Liver (tissue), 9 donors: ENCODE results near the gene CHRNB1. TPM values are rescaled to one million over a fixed set of nuclear protein-coding genes. Genes with fewer than 3 reads are reported as not detected.

Experiments used
- DNase-seq: peaks from one replicate; pipeline ENCODE4 v3.0.0-alpha.2; 2017; ENCODE audit warnings: low spot score
- H3K27ac ChIP-seq, 2 donors: one replicate each; pipeline ENCODE4 v1.7.0; 2013; ENCODE audit warnings: inconsistent platforms in 2 of 2, low read length in 2 of 2, control low read depth in 1 of 2, low read depth in 1 of 2, mild to moderate bottlenecking in 1 of 2
- H3K27me3 ChIP-seq, 4 donors: one replicate each; pipeline versions ENCODE4 v1.6.1 to v1.7.0; 2013; ENCODE audit warnings: low read length in 3 of 4, inconsistent platforms in 1 of 4, mild to moderate bottlenecking in 1 of 4, moderate library complexity in 1 of 4; ENCODE audit not compliant: control insufficient read depth in 4 of 4, insufficient read depth in 4 of 4
- H3K36me3 ChIP-seq, 4 donors: one replicate each; pipeline versions ENCODE4 v1.6.1 to v1.7.0; 2013; ENCODE audit warnings: low read length in 3 of 4, mild to moderate bottlenecking in 3 of 4, low read depth in 1 of 4, moderate library complexity in 1 of 4; ENCODE audit not compliant: control insufficient read depth in 4 of 4, insufficient read depth in 3 of 4
- H3K4me1 ChIP-seq, 4 donors: one replicate each; pipeline versions ENCODE4 v1.6.1 to v1.7.0; 2013; ENCODE audit warnings: low read length in 3 of 4, mild to moderate bottlenecking in 3 of 4, moderate library complexity in 1 of 4; ENCODE audit not compliant: control insufficient read depth in 4 of 4, insufficient read depth in 4 of 4
- H3K4me3 ChIP-seq, 3 donors: one replicate each; pipeline versions ENCODE4 v1.6.1 to v1.7.0; 2013; ENCODE audit warnings: low read length in 3 of 3, control low read depth in 1 of 3, low read depth in 1 of 3, mild to moderate bottlenecking in 1 of 3
- H3K9ac ChIP-seq, 2 donors: one replicate each; pipeline ENCODE4 v1.7.0; 2013; ENCODE audit warnings: low read length in 2 of 2, mild to moderate bottlenecking in 2 of 2, moderate library complexity in 2 of 2, control low read depth in 1 of 2, low read depth in 1 of 2
- H3K9me3 ChIP-seq, 4 donors: one replicate each; pipeline versions ENCODE4 v1.6.1 to v1.7.0; 2013; ENCODE audit warnings: low read length in 3 of 4; ENCODE audit not compliant: control insufficient read depth in 4 of 4
- CTCF ChIP-seq: fragments of 150-350 bp; IDR thresholded peaks from 2 replicates; pipeline ENCODE4 v1.5.1; 2017; ENCODE audit warnings: improper control_type of control experiment, low read depth, low read length; ENCODE audit not compliant: missing input control
- EGR1 ChIP-seq, 2 donors: IDR thresholded peaks; 2 replicates each; pipeline ENCODE4 v1.6.1; 2016 to 2018; ENCODE audit warnings: antibody characterized with exemption in 2 of 2, low read depth in 2 of 2
- FOXA2 ChIP-seq: IDR thresholded peaks from 2 replicates; pipeline ENCODE4 v1.6.1; 2016; ENCODE audit warnings: antibody characterized with exemption
- GABPA ChIP-seq, 2 donors: IDR thresholded peaks in 1 of 2; conservative IDR thresholded peaks in 1 of 2; 2 replicates each; pipeline ENCODE4 v1.6.1; 2016; ENCODE audit warnings: antibody characterized with exemption in 2 of 2, mild to moderate bottlenecking in 1 of 2, moderate library complexity in 1 of 2
- HNF4G ChIP-seq: IDR thresholded peaks from 2 replicates; pipeline ENCODE4 v1.6.1; 2016; ENCODE audit warnings: antibody characterized with exemption
- JUND ChIP-seq, 2 donors: IDR thresholded peaks; 2 replicates each; pipeline ENCODE4 v1.6.1; 2016; ENCODE audit warnings: antibody characterized with exemption in 2 of 2
- MAX ChIP-seq: IDR thresholded peaks from 2 replicates; pipeline ENCODE4 v1.6.1; 2016; ENCODE audit warnings: antibody characterized with exemption
- RAD21 ChIP-seq, 2 donors: IDR thresholded peaks; 2 replicates each; pipeline ENCODE4 v1.6.1; 2016; ENCODE audit warnings: antibody characterized with exemption in 2 of 2, mild to moderate bottlenecking in 2 of 2
- REST ChIP-seq: IDR thresholded peaks from 2 replicates; pipeline ENCODE4 v1.6.1; 2016; ENCODE audit warnings: antibody characterized with exemption, mild to moderate bottlenecking
- RXRA ChIP-seq, 2 donors: IDR thresholded peaks; 2 replicates each; pipeline ENCODE4 v1.6.1; 2017 to 2018; ENCODE audit warnings: antibody characterized with exemption in 2 of 2, mild to moderate bottlenecking in 1 of 2
- TAF1 ChIP-seq: conservative IDR thresholded peaks from 2 replicates; pipeline ENCODE4 v1.6.1; 2016; ENCODE audit warnings: antibody characterized with exemption, mild to moderate bottlenecking
- YY1 ChIP-seq: IDR thresholded peaks from 2 replicates; pipeline ENCODE4 v1.6.1; 2016; ENCODE audit warnings: antibody characterized with exemption, mild to moderate bottlenecking
- ZBTB33 ChIP-seq: IDR thresholded peaks from 2 replicates; pipeline ENCODE4 v1.6.1; 2016; ENCODE audit warnings: antibody characterized with exemption
- WGBS: extraction: QIAGEN DNeasy Blood & Tissue Kit; methylation state at CpG from one replicate; pipeline ENCODE4 v1.1.7; 2013; 5-methylcytosine and 5-hydroxymethylcytosine counted together
- polyA plus RNA-seq, 2 donors: library from polyadenylated mRNA; stranded (reverse) in 1 of 2; unstranded in 1 of 2; fragments of 200-250 nt in 1 of 2; fragments of >200 nt in 1 of 2; fragmentation: Nextera tagmentation in 1 of 2; extraction: Ambion mirVana in 1 of 2; gene quantifications; one replicate each; pipeline versions ENCODE4 v1.2.1 to v1.2.3, GENCODE V29; 2013 to 2015
- total RNA-seq, 2 donors: library from RNA; depleted of rRNA; stranded (reverse); fragments of >200 nt; gene quantifications; one replicate each; pipeline ENCODE4 v1.2.3, GENCODE V29; 2014
- donor health status: healthy.
- donor health status: healthy.
- donor health status: healthy.
- donor health status: healthy.
- donor health status: healthy.

CHRNB1 gene
- total and polyA plus RNA-seq, 4 donors, result 4.2 to 11.5 (median 7.2) TPM

GRCh38 chr17:7419819-7420610 lies 24.8 kb upstream of the CHRNB1 start, which contains the start of gene SPEM1:
Gene SPEM1, plus strand, starts transcription at chr17:7420324. Its CDS starts 61 bp downstream, at chr17:7420385.
- DNase-seq, result no peak
- Histone ChIP-seq H3K4me1 (no peaks in the 10 kb centered on the region), H3K36me3 (no peaks in the 10 kb centered on the region), H3K27me3 (no peaks in the 10 kb centered on the region), H3K9ac (no peak within 1 kb of the TSS), H3K27ac (no peak within 1 kb of the TSS), H3K9me3 (no peaks in the 10 kb centered on the region), H3K4me3 (no peak within 1 kb of the TSS)
- TF ChIP-seq HNF4G, result no peak
- TF ChIP-seq REST, result no peak
- 85% methylated on average over 17 of the region's 17 CpGs for WGBS

DNA sequence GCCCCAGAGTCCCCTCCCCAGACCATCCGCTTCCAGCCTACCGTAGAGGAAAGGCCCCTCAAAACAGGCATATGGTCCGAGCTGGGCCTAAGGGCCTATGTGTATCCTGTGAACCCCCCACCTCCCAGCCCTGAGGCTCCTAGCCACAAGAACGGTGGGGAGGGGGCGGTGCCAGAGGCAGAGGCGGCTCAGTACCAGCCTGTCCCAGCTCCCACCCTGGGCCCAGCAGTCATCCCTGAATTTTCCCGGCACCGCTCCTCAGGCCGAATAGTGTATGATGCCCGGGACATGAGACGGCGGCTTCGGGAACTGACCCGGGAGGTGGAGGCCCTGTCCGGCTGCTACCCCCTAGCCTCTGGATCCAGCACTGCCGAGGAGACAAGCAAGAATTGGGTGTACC lies 23.7 kb upstream of the CHRNB1 start:
- H3K4me3 ChIP-seq, result no peak overlapping the region
- no peak for TF ChIP-seq RXRA (IDR thresholded peaks at IDR 0.05)
- TF ChIP-seq CTCF, result no peak
- no peak for TF ChIP-seq FOXA2
- DNase-seq, result no peak
- H3K27me3 ChIP-seq, result no peaks in the 10 kb centered on the region
- no peak overlapping the region for H3K27ac ChIP-seq
- H3K4me1 ChIP-seq, result no peaks in the 10 kb centered on the region
- 95% methylated on average over 16 of the region's 16 CpGs for WGBS
- H3K36me3 ChIP-seq, result no peaks in the 10 kb centered on the region
- H3K9me3 ChIP-seq, result no peaks in the 10 kb centered on the region
- no peak overlapping the region for H3K9ac ChIP-seq

DNA sequence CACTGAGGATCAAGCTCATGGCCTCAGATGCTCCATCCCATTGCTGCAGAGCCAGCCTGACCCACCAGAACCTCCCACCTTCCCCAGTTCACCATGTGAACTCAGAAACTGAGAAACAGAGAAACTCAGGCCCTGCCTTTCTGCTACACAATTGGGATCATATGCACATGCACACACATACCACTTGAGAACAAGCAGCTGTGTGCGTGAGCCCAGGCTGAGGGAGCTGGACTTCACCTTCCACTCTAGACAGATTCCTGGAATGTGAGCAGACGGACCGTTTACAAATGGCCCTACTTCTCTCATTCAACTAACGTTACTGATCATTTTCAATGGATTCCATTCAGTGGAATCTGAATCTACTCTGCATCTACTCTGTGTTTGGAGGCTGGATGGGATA lies 21.2 kb upstream of the CHRNB1 start:
- H3K9me3 ChIP-seq, result no peaks in the 10 kb centered on the region
- DNase-seq, result no peak
- TF ChIP-seq MAX (no peak), REST (no peak), JUND (IDR thresholded peaks at IDR 0.05) (no peak), RXRA (IDR thresholded peaks at IDR 0.05) (no peak), RAD21 (IDR thresholded peaks at IDR 0.05) (no peak), TAF1 (no peak), GABPA (IDR thresholded peaks at IDR 0.05 in 1 of 2, conservative IDR thresholded peaks at IDR 0.05 in 1 of 2) (no peak), YY1 (no peak), EGR1 (IDR thresholded peaks at IDR 0.05; ENCODE audit: low read depth in 2 of 2) (no peak), ZBTB33 (no peak)
- 82% methylated on average over 4 of the region's 4 CpGs for WGBS
- H3K4me3 ChIP-seq, result no peak overlapping the region
- H3K36me3 ChIP-seq, result no peaks in the 10 kb centered on the region
- H3K9ac ChIP-seq, result no peak overlapping the region
- H3K4me1 ChIP-seq, result no peaks in the 10 kb centered on the region
- H3K27me3 ChIP-seq, result no peaks in the 10 kb centered on the region
- no peak overlapping the region for H3K27ac ChIP-seq
